HAP-1 (cell line): Measurements from ENCODE around the gene C18orf63.

Experiments used
- DNase-seq, 2 experiments: peaks; one replicate each; pipeline ENCODE4 v3.0.0-alpha.2; 2016 to 2020; ENCODE audit warnings: low spot score in 2 of 2
- H3K27me3 ChIP-seq: fragments of 250-450 bp; sonication (Bioruptor Pico); 2 replicates; pipeline ENCODE4 v1.5.1; 2020; ENCODE audit warnings: low read depth, mild to moderate bottlenecking, moderate library complexity
- H3K36me3 ChIP-seq: fragments of 250-450 bp; sonication (Bioruptor Pico); replicated peaks from 2 replicates; pipeline ENCODE4 v1.5.1; 2020; ENCODE audit warnings: mild to moderate bottlenecking
- H3K4me1 ChIP-seq: fragments of 250-450 bp; sonication (Bioruptor Pico); 2 replicates; pipeline ENCODE4 v1.5.1; 2020; ENCODE audit warnings: mild to moderate bottlenecking
- H3K4me3 ChIP-seq: fragments of 250-450 bp; sonication (Bioruptor Pico); 2 replicates; pipeline ENCODE4 v1.5.1; 2020; ENCODE audit warnings: mild to moderate bottlenecking, moderate library complexity
- H3K9me3 ChIP-seq: fragments of 250-450 bp; sonication (Bioruptor Pico); 2 replicates; pipeline ENCODE4 v1.5.1; 2020; ENCODE audit warnings: mild to moderate bottlenecking, moderate library complexity
- in situ Hi-C: fragments of 300-500 bp; cut with MboI; formaldehyde crosslinking; loops from 3 replicates; pipeline ENCODE4 v1.14.3; 2020; ENCODE audit warnings: low sequenced_read_pairs, inconsistent platforms, mixed read lengths

Gene C18orf63

DNA sequence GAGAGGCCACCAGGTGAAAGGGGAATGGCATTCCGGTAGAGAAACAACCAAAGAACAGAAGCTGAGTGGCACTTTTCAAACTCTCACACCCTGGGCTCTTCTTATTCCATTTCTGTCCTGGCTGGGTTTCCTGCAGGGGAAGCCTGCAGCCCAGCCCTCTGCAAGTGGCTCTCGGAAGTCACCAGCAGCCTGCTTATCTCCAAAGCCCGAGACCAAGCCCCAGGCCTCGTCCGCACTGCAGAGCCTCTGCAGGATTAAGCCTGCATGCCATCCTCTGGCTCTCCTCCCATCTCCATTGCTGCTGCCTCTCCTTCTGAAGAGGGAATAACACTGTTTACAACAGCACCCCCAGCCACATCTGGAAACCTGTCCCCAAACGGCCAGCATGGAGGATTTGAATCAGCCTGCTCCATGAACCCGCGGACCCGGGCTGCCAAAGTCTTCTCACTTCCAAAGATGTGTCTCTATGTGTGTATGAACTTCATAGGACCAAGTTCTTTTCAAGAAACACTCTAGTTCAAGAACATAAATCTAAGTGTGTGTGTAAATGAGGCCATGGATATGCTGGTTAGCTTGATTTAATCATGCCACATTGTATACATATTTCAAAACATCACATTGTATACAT is 87.3 kb downstream of the C18orf63 start:
- Histone ChIP-seq H3K4me3 (no peak overlapping the region), H3K9me3 (no peaks in the 10 kb centered on the region), H3K36me3 (no peaks in the 10 kb centered on the region), H3K27me3 (no peaks in the 10 kb centered on the region), H3K4me1 (no peaks in the 10 kb centered on the region)
- in situ Hi-C loops: no loop called here
- no peak for DNase-seq

DNA sequence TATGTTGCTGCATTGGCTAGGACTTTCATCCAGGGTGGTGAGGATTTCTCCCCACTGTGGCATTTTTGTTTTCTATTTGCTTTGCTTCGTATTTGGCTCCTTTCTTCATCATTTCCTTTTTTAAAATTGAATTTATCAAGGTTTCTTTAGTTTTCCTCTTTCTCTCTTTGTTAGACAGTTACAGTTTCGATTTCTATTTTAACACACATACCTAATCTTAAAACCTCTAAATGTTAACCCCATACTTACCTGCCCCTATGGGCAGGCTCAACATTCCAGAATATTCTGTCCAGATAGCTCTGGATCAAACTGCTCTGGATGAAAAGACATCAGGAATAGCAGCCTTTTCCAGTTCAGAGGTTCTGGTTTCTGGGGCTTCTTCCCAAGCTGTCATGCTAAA is 92.2 kb downstream of the C18orf63 start:
- Histone ChIP-seq H3K9me3 (no peaks in the 10 kb centered on the region), H3K4me1 (no peaks in the 10 kb centered on the region), H3K36me3 (no peaks in the 10 kb centered on the region), H3K4me3 (no peak overlapping the region), H3K27me3 (no peaks in the 10 kb centered on the region)
- no peak for DNase-seq
- in situ Hi-C loops: no loop called here
